NT2/D1 (cell line): ENCODE data around the gene SEC14L1.

ENCODE experiments used
- DNase-seq: peaks from one replicate; pipeline ENCODE4 v3.0.0-alpha.2; 2011; ENCODE audit warnings: low read depth, low spot score
- H3K27me3 ChIP-seq: 2 replicates; pipeline ENCODE4 v1.6.0; 2011; ENCODE audit warnings: mild to moderate bottlenecking; ENCODE audit not compliant: insufficient read length, insufficient read depth
- H3K36me3 ChIP-seq: 2 replicates; pipeline ENCODE4 v1.6.1; 2011; ENCODE audit warnings: mild to moderate bottlenecking, low read length, mixed read lengths; ENCODE audit not compliant: insufficient read depth, insufficient read length
- H3K4me1 ChIP-seq: 2 replicates; pipeline ENCODE4 v1.5.1; 2011; ENCODE audit not compliant: insufficient read depth, insufficient read length
- H3K4me3 ChIP-seq: 2 replicates; pipeline ENCODE4 v1.5.1; 2011; ENCODE audit warnings: low read depth; ENCODE audit not compliant: insufficient read length
- H3K9ac ChIP-seq: 2 replicates; pipeline ENCODE4 v1.6.0; 2011; ENCODE audit warnings: low read depth; ENCODE audit not compliant: insufficient read length
- H3K9me3 ChIP-seq: 2 replicates; pipeline ENCODE4 v1.5.1; 2011; ENCODE audit warnings: mild to moderate bottlenecking, low read length; ENCODE audit not compliant: insufficient read depth
- SUZ12 ChIP-seq: IDR thresholded peaks from 2 replicates; pipeline ENCODE4 v1.6.1; 2011; ENCODE audit not compliant: insufficient read length, insufficient read depth; ENCODE audit errors: extremely low read depth
- YY1 ChIP-seq: IDR thresholded peaks from 2 replicates; pipeline ENCODE4 v1.6.1; 2011; ENCODE audit not compliant: insufficient read length, insufficient read depth
- ZNF274 ChIP-seq: IDR thresholded peaks from 2 replicates; pipeline ENCODE4 v1.6.1; 2011; ENCODE audit warnings: mild to moderate bottlenecking, low read depth, low read length

SEC14L1 gene

GRCh38 chr17:77167472-77168306 lies 26.9 kb downstream of the SEC14L1 start:
- Histone ChIP-seq H3K27me3 (no peaks in the 10 kb centered on the region), H3K36me3 (peaks cover 11% of the 10 kb centered on the region), H3K4me3 (no peak overlapping the region), H3K4me1 (peaks cover 17% of the 10 kb centered on the region), H3K9ac (no peak overlapping the region), H3K9me3 (peaks cover 68% of the 10 kb centered on the region)
- DNase-seq, result no peak
- TF ChIP-seq ZNF274 (no peak), SUZ12 (no peak), YY1 (no peak)

- no peaks in the 10 kb centered on the region for H3K4me1 ChIP-seq
- no peak for TF ChIP-seq ZNF274
- no peak for TF ChIP-seq YY1
- no peak for TF ChIP-seq SUZ12
- no peak overlapping the region for H3K4me3 ChIP-seq
- DNase-seq, result no peak
- H3K27me3 ChIP-seq, result no peaks in the 10 kb centered on the region
- peaks cover 17% of the 10 kb centered on the region for H3K36me3 ChIP-seq
- peaks cover 84% of the 10 kb centered on the region for H3K9me3 ChIP-seq
- no peak overlapping the region for H3K9ac ChIP-seq
These were observed 32.3 kb downstream of the SEC14L1 start for GRCh38 chr17:77173104-77173503.

GRCh38 chr17:77174928-77175661 lies 34.3 kb downstream of the SEC14L1 start:
- Histone ChIP-seq H3K27me3 (no peaks in the 10 kb centered on the region), H3K4me1 (no peaks in the 10 kb centered on the region), H3K9me3 (peaks cover 64% of the 10 kb centered on the region), H3K4me3 (no peak overlapping the region), H3K36me3 (peaks cover 18% of the 10 kb centered on the region), H3K9ac (no peak overlapping the region)
- no peak for DNase-seq
- no peak for TF ChIP-seq ZNF274
- no peak for TF ChIP-seq YY1
- no peak for TF ChIP-seq SUZ12

GRCh38 chr17:77177002-77177741 lies 36.4 kb downstream of the SEC14L1 start:
- TF ChIP-seq SUZ12 (no peak), ZNF274 (no peak), YY1 (no peak)
- no peaks in the 10 kb centered on the region for H3K4me1 ChIP-seq
- H3K36me3 ChIP-seq, result peaks cover 18% of the 10 kb centered on the region
- H3K9ac ChIP-seq, result no peak overlapping the region
- no peak overlapping the region for H3K4me3 ChIP-seq
- no peak for DNase-seq
- no peaks in the 10 kb centered on the region for H3K27me3 ChIP-seq
- H3K9me3 ChIP-seq, result peaks cover 44% of the 10 kb centered on the region

- Histone ChIP-seq H3K4me3 (no peak overlapping the region), H3K9ac (no peak overlapping the region), H3K4me1 (no peaks in the 10 kb centered on the region), H3K36me3 (peaks cover 18% of the 10 kb centered on the region), H3K9me3 (peaks cover 35% of the 10 kb centered on the region), H3K27me3 (no peaks in the 10 kb centered on the region)
- no peak for DNase-seq
- TF ChIP-seq SUZ12, result no peak
- no peak for TF ChIP-seq YY1
- TF ChIP-seq ZNF274, result no peak
These were observed 37.3 kb downstream of the SEC14L1 start for GRCh38 chr17:77178050-77178449.

GRCh38 chr17:77178563-77178962 lies 37.8 kb downstream of the SEC14L1 start:
- H3K4me1 ChIP-seq, result no peaks in the 10 kb centered on the region
- H3K9ac ChIP-seq, result no peak overlapping the region
- no peaks in the 10 kb centered on the region for H3K27me3 ChIP-seq
- H3K9me3 ChIP-seq, result peaks cover 30% of the 10 kb centered on the region
- no peak for DNase-seq
- H3K4me3 ChIP-seq, result no peak overlapping the region
- peaks cover 18% of the 10 kb centered on the region for H3K36me3 ChIP-seq
- TF ChIP-seq SUZ12 (no peak), ZNF274 (no peak), YY1 (no peak)
